ENCODE results near the gene CEP70.
"Not testable (repeated sequence)": the region's sequence is repeated elsewhere in the genome, so short reads cannot be mapped to it uniquely, and the experiment has no call there.

CEP70 gene

GRCh38 chr3:138594150-138594934 lies at the start of gene CEP70:
Gene CEP70, minus strand, starts transcription at chr3:138594260. Its CDS starts 21,333 bp downstream, at chr3:138572927.
- peak; percentile 71 to 77 for DNase-seq (ENCODE audit: low read depth in 2 of 2)

- no peak for DNase-seq (ENCODE audit: low read depth in 2 of 2)
Measured at GRCh38 chr3:138642927-138643253, 48.8 kb upstream of the CEP70 start.

- DNase-seq (ENCODE audit: low read depth in 2 of 2): no peak
Measured at GRCh38 chr3:138642226-138642926, 48.3 kb upstream of the CEP70 start.

GRCh38 chr3:138640537-138640936 lies 46.5 kb upstream of the CEP70 start:
- no peak for DNase-seq (ENCODE audit: low read depth in 2 of 2)

GRCh38 chr3:138638641-138639040 lies 44.6 kb upstream of the CEP70 start:
- no peak for DNase-seq (ENCODE audit: low read depth in 2 of 2)

- no peak for DNase-seq (ENCODE audit: low read depth in 2 of 2)
Measured at GRCh38 chr3:138629526-138629925, 35.5 kb upstream of the CEP70 start.

- DNase-seq (ENCODE audit: low read depth in 2 of 2): no peak
Measured at GRCh38 chr3:138625707-138626365, 31.8 kb upstream of the CEP70 start.

GRCh38 chr3:138624518-138624917 lies 30.5 kb upstream of the CEP70 start:
- DNase-seq (ENCODE audit: low read depth in 2 of 2): no peak

- DNase-seq (ENCODE audit: low read depth in 2 of 2): no peak
Measured at GRCh38 chr3:138620431-138620830, 26.4 kb upstream of the CEP70 start.

- no peak for DNase-seq (ENCODE audit: low read depth in 2 of 2)
Measured at GRCh38 chr3:138615462-138615861, 21.4 kb upstream of the CEP70 start.

- DNase-seq (ENCODE audit: low read depth in 2 of 2): no peak
Measured at GRCh38 chr3:138609898-138610266, 15.8 kb upstream of the CEP70 start.

- peak; percentile 35 to 38 for DNase-seq (ENCODE audit: low read depth in 2 of 2)
Measured at GRCh38 chr3:138608322-138609135, 14.5 kb upstream of the CEP70 start, which contains the start of gene FAIM. Gene FAIM, plus strand, starts transcription at chr3:138608771. Its CDS starts 10,956 bp downstream, at chr3:138619727.

- not testable (repeated sequence) for DNase-seq (ENCODE audit: low read depth in 2 of 2)
Measured at GRCh38 chr3:138604106-138604595, 10.1 kb upstream of the CEP70 start.

- not testable (repeated sequence) for DNase-seq (ENCODE audit: low read depth in 2 of 2)
Measured at GRCh38 chr3:138601661-138602060, 7.6 kb upstream of the CEP70 start.

- no peak for DNase-seq (ENCODE audit: low read depth in 2 of 2)
Measured at GRCh38 chr3:138600100-138600745, 6.2 kb upstream of the CEP70 start.

GRCh38 chr3:138598534-138598933 lies 4.5 kb upstream of the CEP70 start:
- no peak for DNase-seq (ENCODE audit: low read depth in 2 of 2)

- not testable (repeated sequence) for DNase-seq (ENCODE audit: low read depth in 2 of 2)
Measured at GRCh38 chr3:138597186-138597976, 3.3 kb upstream of the CEP70 start.

GRCh38 chr3:138594935-138595610 lies 1.0 kb upstream of the CEP70 start:
- DNase-seq (ENCODE audit: low read depth in 2 of 2): no peak

- DNase-seq (ENCODE audit: low read depth in 2 of 2): no peak
Measured at GRCh38 chr3:138593488-138594149, 441 bp downstream of the CEP70 start.

Measured in activated CD4-positive, alpha-beta T cell treated with anti-CD3 and anti-CD28 coated beads for 24 hours (primary cell).